Effector memory CD4-positive, alpha-beta T cell (primary cell): ENCODE data around the gene LRP4.

ENCODE experiments used
- DNase-seq, 3 donors: peaks; one replicate each; pipeline ENCODE4 v3.0.0-alpha.2; 2020
- H3K27ac ChIP-seq: 2 replicates; pipeline ENCODE4 v1.7.0; 2013; ENCODE audit warnings: mild to moderate bottlenecking, low read length, moderate library complexity; ENCODE audit not compliant: insufficient read depth, poor library complexity, severe bottlenecking
- H3K27me3 ChIP-seq: replicated peaks from 2 replicates; pipeline ENCODE4 v1.7.0; 2013; ENCODE audit warnings: mild to moderate bottlenecking, low read length; ENCODE audit not compliant: insufficient read depth, control insufficient read depth, poor library complexity, severe bottlenecking
- H3K36me3 ChIP-seq: 2 replicates; pipeline ENCODE4 v1.7.0; 2013; ENCODE audit warnings: mild to moderate bottlenecking, low read length, moderate library complexity; ENCODE audit not compliant: control insufficient read depth, insufficient read depth
- H3K4me1 ChIP-seq: 2 replicates; pipeline ENCODE4 v1.7.0; 2013; ENCODE audit warnings: low read length, mild to moderate bottlenecking; ENCODE audit not compliant: control insufficient read depth, insufficient read depth, poor library complexity, severe bottlenecking
- H3K4me3 ChIP-seq: 2 replicates; pipeline ENCODE4 v1.7.0; 2013; ENCODE audit warnings: low read length, low read depth, mild to moderate bottlenecking; ENCODE audit not compliant: insufficient read depth, poor library complexity, severe bottlenecking
- H3K9me3 ChIP-seq: 2 replicates; pipeline ENCODE4 v1.7.0; 2013; ENCODE audit warnings: mild to moderate bottlenecking, low read length, moderate library complexity; ENCODE audit not compliant: control insufficient read depth

The LRP4 gene

GRCh38 chr11:46920755-46921154, 2.4 kb upstream of the LRP4 start:
- no peak for DNase-seq
- no peak overlapping the region for H3K27ac ChIP-seq

DNA sequence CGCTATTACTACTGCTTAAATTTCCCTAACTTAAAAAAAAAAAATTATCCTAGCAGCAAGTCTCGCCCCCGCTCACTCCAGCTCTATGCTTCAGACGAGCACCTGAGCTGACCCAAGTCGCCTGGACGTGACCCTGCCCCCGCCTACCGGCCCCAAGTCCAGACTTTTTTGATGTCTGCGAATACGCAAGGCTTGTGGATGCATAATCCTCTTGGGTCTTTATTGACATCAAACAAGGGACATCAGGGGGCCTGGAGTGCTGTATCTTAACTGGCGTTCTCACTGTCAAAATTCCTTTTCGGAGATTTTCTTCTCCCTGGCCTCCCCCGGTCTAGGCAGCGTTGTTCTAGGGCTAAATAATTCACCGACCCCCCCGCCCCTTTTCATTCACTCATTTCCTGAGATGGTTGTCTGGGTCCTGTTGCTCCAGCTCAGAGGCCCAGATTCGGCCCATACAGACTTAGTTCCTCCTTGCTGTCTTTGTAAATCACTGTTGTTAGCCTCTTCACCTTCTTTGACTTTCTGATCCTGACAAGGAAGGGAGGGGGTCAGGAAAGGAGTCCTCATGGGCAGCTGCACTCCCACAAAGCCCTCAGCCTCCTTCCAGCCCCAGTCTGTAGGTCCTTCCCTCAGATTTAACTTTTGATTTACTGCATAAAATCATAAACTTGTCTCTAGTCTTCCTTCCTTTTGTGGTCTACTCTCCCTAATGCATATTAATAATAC, 601 bp upstream of the LRP4 start:
- Histone ChIP-seq H3K36me3 (no peaks in the 10 kb centered on the region), H3K4me3 (no peak overlapping the region), H3K9me3 (no peaks in the 10 kb centered on the region), H3K27me3 (peaks cover 34% of the 10 kb centered on the region), H3K27ac (no peak overlapping the region), H3K4me1 (peaks cover 17% of the 10 kb centered on the region)
- no peak for DNase-seq

More at GRCh38 chr11:46920755-46921154, 2.4 kb upstream of the LRP4 start:
- peaks cover 31% of the 10 kb centered on the region for H3K27me3 ChIP-seq
- no peaks in the 10 kb centered on the region for H3K36me3 ChIP-seq
- H3K4me1 ChIP-seq = peaks cover 17% of the 10 kb centered on the region
- H3K9me3 ChIP-seq = no peaks in the 10 kb centered on the region
- no peak overlapping the region for H3K4me3 ChIP-seq

DNA sequence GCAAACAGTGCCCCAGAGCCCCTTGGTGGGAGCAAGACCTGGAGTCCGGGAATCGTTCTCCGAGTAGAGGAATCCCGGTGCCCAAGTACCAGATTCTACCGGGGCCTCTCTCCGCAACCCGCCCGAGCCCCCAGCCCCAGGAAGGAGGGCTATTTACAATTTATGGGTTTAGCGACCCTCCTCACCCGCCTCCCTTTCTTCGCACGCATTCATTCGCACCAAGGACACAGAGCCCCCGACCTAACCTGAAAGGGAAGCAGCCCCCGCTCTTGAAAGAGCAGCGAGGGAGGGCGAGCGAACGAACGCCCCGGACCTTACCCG, 628 bp downstream of the LRP4 start:
- peak overlapping the region; percentile 52 for H3K4me3 ChIP-seq
- no peaks in the 10 kb centered on the region for H3K36me3 ChIP-seq
- no peak for DNase-seq
- H3K27me3 ChIP-seq = peaks cover 38% of the 10 kb centered on the region
- no peak overlapping the region for H3K27ac ChIP-seq
- peaks cover 17% of the 10 kb centered on the region for H3K4me1 ChIP-seq
- H3K9me3 ChIP-seq = no peaks in the 10 kb centered on the region

- Histone ChIP-seq H3K36me3 (no peaks in the 10 kb centered on the region), H3K9me3 (no peaks in the 10 kb centered on the region), H3K4me3 (peak overlapping the region; percentile 52), H3K4me1 (peaks cover 17% of the 10 kb centered on the region), H3K27ac (no peak overlapping the region), H3K27me3 (peaks cover 43% of the 10 kb centered on the region)
- no peak for DNase-seq
Measured at GRCh38 chr11:46917109-46917761, 1.1 kb downstream of the LRP4 start.

- peak overlapping the region; percentile 52 for H3K4me3 ChIP-seq
- H3K4me1 ChIP-seq = peaks cover 17% of the 10 kb centered on the region
- H3K36me3 ChIP-seq = no peaks in the 10 kb centered on the region
- no peaks in the 10 kb centered on the region for H3K9me3 ChIP-seq
- no peak overlapping the region for H3K27ac ChIP-seq
- no peak for DNase-seq
- peaks cover 43% of the 10 kb centered on the region for H3K27me3 ChIP-seq
Measured at GRCh38 chr11:46916286-46917108, 1.9 kb downstream of the LRP4 start.

DNA sequence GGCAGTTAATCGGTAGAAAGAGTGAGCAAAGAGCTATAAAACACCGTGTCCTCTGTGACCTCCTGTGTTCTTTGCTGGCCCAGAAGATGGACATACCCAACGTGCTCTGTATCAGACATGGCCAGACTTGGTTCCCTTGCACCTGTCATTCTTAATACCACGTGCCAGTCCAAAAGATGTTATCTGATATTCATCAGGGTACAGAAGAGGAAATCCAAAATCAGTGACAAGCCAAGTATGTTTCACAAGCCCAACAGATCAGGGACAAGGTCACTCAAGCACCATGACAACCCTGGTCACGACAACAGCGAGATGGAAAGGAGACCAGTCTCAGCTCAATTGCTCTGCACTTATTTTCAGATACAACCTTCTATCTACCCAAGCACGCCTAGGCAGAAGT, 3.4 kb downstream of the LRP4 start:
- Histone ChIP-seq H3K4me1 (peaks cover 17% of the 10 kb centered on the region), H3K4me3 (no peak overlapping the region), H3K36me3 (no peaks in the 10 kb centered on the region), H3K9me3 (no peaks in the 10 kb centered on the region), H3K27me3 (peaks cover 43% of the 10 kb centered on the region), H3K27ac (no peak overlapping the region)
- no peak for DNase-seq

DNA sequence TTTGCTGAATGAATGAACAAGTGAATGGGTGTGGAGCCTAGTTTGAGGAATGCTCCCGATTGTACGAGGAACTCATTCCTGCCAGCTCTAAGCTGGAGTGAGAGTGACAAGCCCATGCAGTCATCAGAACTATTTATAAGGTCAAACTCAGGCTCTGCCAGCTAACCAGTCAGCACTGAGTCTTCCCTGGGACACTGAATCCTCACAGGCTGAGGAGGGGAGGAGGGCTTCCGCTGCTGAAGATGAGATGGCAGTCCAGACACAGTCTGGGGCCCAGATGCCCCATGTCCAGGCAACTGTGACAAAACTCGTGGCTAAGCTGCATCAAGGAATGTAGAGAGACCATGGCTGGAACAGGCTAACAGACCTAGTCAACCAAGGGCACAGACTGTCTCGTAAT, 4.0 kb downstream of the LRP4 start:
- no peak overlapping the region for H3K4me3 ChIP-seq
- no peaks in the 10 kb centered on the region for H3K36me3 ChIP-seq
- H3K4me1 ChIP-seq = peaks cover 17% of the 10 kb centered on the region
- H3K27me3 ChIP-seq = peaks cover 41% of the 10 kb centered on the region
- no peaks in the 10 kb centered on the region for H3K9me3 ChIP-seq
- no peak overlapping the region for H3K27ac ChIP-seq
- no peak for DNase-seq

DNA sequence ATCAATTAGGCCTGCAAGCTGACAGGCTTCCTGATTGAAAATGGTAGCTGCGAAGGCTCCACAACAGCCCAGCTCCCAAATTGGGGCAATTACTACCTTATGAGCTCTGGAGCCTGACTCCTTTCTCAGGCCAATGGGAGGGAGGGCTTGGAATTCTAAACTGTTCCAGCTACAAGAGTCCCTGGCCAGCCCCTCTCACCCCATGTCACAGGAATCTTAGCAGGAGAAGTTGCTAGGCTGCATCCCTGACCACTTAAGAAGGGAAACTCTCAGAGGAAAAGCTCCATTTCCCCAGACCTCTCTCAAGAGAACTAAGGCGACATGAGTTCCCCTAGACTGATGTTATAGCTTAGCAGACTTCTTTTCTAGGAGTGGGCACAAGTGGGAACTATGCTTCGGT, 4.9 kb downstream of the LRP4 start:
- Histone ChIP-seq H3K9me3 (no peaks in the 10 kb centered on the region), H3K27me3 (peaks cover 34% of the 10 kb centered on the region)

DNA sequence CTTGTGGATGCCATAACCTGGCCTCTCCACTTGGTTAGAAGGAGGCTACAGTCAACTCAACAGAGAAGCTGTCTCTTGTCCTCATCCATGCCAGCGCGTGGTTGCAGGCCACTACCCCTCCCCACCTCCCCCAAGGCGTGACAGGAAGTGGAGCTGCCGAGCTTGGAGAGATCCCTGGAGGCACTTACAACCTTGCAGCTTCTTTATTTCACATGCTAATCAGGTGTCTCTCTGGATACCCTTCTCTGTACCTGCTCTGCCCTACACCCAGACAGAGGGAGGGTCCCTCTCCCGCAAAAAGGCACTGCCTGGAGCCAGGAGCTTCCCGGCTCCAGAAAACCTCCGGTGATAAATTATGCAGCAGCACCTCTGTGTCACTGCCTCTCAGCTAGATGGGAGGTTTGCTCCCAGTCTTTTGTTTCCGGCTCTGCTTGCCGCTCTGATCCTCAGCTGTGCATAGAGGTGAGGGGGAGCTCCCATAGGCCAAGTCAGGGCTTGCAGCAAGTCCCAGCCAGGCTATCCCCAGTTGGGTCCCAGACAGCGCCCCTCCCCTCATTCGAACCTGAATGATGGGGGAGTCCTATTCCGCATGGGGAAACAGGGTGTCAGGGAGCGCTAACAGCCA, 5.7 kb downstream of the LRP4 start:
- Histone ChIP-seq H3K27ac (no peak overlapping the region), H3K27me3 (peaks cover 29% of the 10 kb centered on the region), H3K36me3 (no peaks in the 10 kb centered on the region), H3K4me1 (peaks cover 12% of the 10 kb centered on the region), H3K9me3 (no peaks in the 10 kb centered on the region), H3K4me3 (no peak overlapping the region)
- DNase-seq = no peak

More for the DNA sequence above, 4.9 kb downstream of the LRP4 start:
- no peak for DNase-seq
- Histone ChIP-seq H3K27ac (no peak overlapping the region), H3K4me3 (no peak overlapping the region), H3K36me3 (no peaks in the 10 kb centered on the region), H3K4me1 (peaks cover 17% of the 10 kb centered on the region)
